ENCODE results near the gene SUGCT. TPM values are rescaled to one million over a fixed set of nuclear protein-coding genes. Genes with fewer than 3 reads are reported as not detected.

The SUGCT gene
- total and polyA plus RNA-seq, 12 donors = 8.4 to 96.4 (median 25.5) TPM

- H3K4me3 ChIP-seq = no peak overlapping the region
- H3K27me3 ChIP-seq = no peaks in the 10 kb centered on the region
- H3K27ac ChIP-seq = no peak overlapping the region
- intact Hi-C loops (cut with DNase I) = no loop called here
- no peak for DNase-seq
- H3K9me3 ChIP-seq (replicated peaks in 1 of 3) = no peaks in the 10 kb centered on the region
- no peak for TF ChIP-seq CTCF (IDR thresholded peaks at IDR 0.05)
- TF ChIP-seq POLR2A (IDR thresholded peaks at IDR 0.05) = no peak
- H3K36me3 ChIP-seq (replicated peaks in 1 of 2) = no peaks in the 10 kb centered on the region
- no peaks in the 10 kb centered on the region for H3K4me1 ChIP-seq (replicated peaks in 1 of 2)
These were observed 85.7 kb downstream of the SUGCT start for GRCh38 chr7:40220421-40220911.

GRCh38 chr7:40221836-40222235, 87.0 kb downstream of the SUGCT start:
- peak in 1 of 7 donors; percentile 8 for DNase-seq
- Histone ChIP-seq H3K36me3 (replicated peaks in 1 of 2) (no peaks in the 10 kb centered on the region), H3K4me3 (no peak overlapping the region), H3K4me1 (replicated peaks in 1 of 2) (no peaks in the 10 kb centered on the region), H3K9me3 (replicated peaks in 1 of 3) (no peaks in the 10 kb centered on the region), H3K27me3 (no peaks in the 10 kb centered on the region), H3K27ac (peak overlapping the region in 1 of 5 donors; percentile 60)
- 76 to 83% (median 80%) methylated on average over 2 of the region's 2 CpGs for WGBS, 4 donors
- intact Hi-C loops (cut with DNase I) = no loop called here
- TF ChIP-seq POLR2A (IDR thresholded peaks at IDR 0.05) (no peak), CTCF (IDR thresholded peaks at IDR 0.05) (no peak)

DNA sequence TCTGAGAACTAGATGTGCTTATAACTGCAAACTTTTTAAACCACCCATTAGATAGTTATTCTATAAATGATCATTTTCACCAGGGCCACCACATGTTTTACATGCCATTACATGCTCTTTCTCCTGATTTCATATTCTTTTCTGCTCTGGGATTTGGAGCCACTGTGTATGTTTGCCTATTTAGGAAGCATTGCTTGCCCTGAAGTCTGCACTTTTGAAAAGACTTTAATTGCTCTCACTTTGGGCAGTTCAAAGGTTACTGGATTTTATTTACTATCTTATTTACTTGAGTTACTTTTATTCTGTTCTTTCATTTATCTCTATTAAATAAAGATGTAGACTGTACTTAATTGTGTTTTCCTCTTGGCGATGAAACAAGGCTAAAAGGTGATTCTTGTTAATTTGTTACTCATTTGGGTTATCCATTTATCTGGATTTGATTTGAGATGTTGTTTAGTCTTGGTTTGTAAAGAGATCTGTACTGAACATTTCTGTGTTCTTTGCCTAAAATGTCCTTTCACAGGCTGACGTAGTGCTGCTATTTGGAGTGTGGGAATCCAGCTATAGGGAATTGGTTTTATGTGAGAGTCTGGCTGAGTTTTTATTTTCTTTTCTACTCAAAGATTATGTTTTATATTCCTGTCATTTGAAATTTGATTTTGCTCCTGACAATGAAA, 88.8 kb downstream of the SUGCT start:
- 87 to 93% (median 89%) methylated on average over 2 of the region's 2 CpGs for WGBS, 4 donors
- H3K36me3 ChIP-seq (replicated peaks in 1 of 2) = no peaks in the 10 kb centered on the region
- H3K4me1 ChIP-seq (replicated peaks in 1 of 2) = no peaks in the 10 kb centered on the region
- H3K9me3 ChIP-seq (replicated peaks in 1 of 3) = no peaks in the 10 kb centered on the region
- intact Hi-C loops (cut with DNase I) = no loop called here
- no peak for DNase-seq
- H3K4me3 ChIP-seq = no peak overlapping the region
- TF ChIP-seq POLR2A (IDR thresholded peaks at IDR 0.05) (no peak), CTCF (IDR thresholded peaks at IDR 0.05) (no peak)
- H3K27ac ChIP-seq = no peak overlapping the region
- no peaks in the 10 kb centered on the region for H3K27me3 ChIP-seq

DNA sequence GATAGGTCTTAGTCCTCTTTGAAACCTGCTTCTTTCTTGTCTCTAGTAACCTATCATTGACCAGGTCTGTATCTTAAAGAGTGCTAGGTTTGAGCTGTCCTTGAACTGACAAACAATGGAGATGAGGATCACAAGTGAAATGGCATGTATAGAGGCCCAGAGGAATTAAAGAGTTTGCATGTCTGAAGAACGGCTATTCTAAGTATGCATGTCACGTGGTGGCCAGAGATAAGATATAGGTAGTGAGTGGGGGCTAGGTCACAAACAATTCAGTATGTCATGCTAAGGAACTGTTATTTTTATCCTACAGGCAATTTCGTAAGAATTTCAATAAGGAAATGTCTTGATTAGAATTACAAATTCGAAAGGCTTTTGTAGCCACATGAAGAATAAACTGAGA, 95.3 kb downstream of the SUGCT start:
- H3K9me3 ChIP-seq (replicated peaks in 1 of 3) = no peaks in the 10 kb centered on the region
- no peak overlapping the region for H3K4me3 ChIP-seq
- no peak for DNase-seq
- no peaks in the 10 kb centered on the region for H3K4me1 ChIP-seq (replicated peaks in 1 of 2)
- no peak overlapping the region for H3K27ac ChIP-seq
- no peak for TF ChIP-seq POLR2A (IDR thresholded peaks at IDR 0.05)
- no peak for TF ChIP-seq CTCF (IDR thresholded peaks at IDR 0.05)
- H3K27me3 ChIP-seq = no peaks in the 10 kb centered on the region
- WGBS, 4 donors = 68 to 77% (median 75%) methylated on average over 4 of the region's 4 CpGs
- intact Hi-C loops (cut with DNase I) = loop anchor here in 1 of 2 donors (5.0 kb wide), 1 partner anchor 1502 kb away; no protein-coding TSS in a partner anchor
- no peaks in the 10 kb centered on the region for H3K36me3 ChIP-seq (replicated peaks in 1 of 2)
